Stimulated activated CD4-positive, alpha-beta T cell treated with anti-CD3 and anti-CD28 coated beads, Interleukin-1b, Interleukin-23, amount 100 ng/mL, for 48 hours (primary cell): ENCODE measurements around the gene LSAMP.

ENCODE experiments used
- DNase-seq: peaks from one replicate; pipeline ENCODE4 v3.0.0-alpha.2; 2020

The LSAMP gene

DNA sequence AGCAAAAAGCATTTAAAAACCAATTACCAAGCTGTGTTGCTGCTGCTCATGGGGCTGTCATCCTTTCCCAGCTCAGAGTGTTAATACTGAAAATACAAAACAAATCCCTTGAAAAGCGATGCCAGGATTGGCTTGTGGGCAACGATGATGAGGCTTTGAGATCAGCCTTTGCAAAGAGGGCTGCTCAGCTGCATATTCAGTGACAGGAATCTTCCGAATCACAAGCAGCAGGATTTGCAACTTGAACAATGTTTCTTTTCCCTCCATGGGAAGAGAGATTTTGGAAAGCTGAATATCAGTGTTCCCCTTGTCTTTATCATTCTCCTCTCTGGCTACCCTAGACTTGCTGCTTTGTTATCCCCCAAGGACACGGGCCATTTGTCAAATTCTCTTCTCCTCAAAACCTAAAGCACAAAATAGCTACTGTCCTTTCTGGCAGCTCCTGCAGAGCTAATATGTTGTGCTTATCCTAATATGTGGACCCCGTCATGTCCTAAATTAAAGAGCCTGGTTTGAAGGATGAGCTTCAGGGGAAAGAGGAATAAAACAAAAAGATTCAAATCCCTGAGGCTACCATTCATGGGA is 446.2 kb downstream of the LSAMP start:
- no peak for DNase-seq

DNA sequence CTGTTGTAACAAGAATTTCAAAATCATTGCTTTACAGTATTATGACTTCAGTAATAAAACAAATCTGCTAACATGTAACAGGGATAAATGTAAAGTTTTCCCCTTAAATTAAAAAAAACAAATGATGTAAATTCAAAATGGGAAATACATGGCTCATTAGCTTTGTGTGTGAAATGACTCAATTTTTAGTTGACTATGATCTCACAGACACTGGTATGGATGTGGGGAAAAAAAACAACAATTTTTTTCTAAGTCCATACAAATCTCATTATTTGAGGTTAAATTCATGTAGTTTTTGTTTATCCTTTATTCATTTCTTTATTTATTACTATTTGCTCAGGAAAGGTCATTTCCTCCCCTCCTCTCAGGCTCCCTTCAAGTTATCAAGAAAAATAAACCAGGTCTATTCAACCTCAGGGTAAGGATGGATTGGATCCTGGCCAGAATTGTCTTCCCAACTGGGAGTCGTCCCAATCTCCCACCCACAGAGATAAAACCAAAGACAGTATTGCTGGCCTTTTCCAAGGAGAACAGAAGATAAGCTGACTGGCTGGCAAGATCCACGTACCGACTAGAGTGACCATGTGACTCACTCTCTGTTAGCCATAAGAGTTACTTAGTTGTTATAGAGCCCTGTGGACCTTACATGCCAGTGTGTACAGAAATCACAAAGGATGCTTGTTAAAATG is 448.7 kb downstream of the LSAMP start:
- DNase-seq = no peak

DNA sequence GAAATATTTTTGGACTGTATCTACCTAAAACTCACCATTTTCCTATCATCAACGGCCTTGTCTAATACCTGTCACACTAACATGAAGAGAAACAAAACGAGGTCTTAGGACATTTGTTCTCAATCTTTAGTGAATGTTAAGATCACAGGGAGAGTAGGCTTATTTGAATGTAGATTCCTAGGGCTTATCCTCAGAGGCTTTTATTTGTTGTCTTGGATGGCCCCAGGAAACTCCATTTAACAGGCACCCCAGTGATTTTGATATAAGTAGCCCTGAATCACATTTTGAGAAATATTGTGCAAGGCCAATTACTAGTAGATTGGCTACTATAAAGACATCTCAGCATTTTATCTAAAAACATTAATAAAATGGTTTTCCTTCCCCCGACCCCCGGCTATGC is 454.6 kb downstream of the LSAMP start:
- no peak for DNase-seq

DNA sequence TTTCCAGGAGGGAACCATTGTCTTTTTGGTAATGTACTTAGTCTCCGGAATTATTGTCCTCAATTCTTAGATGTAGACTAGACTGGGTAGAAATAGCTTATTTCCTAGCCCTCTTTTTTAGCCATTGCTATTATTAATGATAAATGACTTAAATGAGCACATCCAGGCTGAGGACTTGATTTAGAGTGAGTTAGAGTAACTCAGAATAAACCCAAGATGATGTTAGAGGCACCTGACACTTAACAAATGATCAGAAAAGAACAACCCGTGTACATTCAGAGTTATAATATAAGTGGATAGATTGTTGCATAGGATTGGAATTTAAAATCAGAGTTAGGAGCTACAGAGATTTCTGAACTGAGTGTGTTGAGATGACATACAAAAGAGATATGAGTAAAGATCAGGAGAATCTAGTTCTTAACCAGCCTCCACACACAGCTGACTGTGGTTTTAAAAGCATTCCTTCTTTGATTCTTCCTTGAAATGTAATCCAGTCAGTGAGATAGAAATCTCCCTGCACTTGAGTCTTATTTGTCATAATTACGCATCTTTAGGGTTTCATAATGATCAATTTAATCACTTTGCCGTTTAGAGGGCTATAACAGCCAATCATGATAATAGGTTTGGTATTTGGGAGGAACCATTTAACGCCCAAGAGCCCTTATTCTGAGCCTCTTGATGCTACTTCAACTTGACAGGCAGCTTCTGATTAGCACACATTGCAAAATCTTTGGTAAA is 455.4 kb downstream of the LSAMP start:
- no peak for DNase-seq

DNA sequence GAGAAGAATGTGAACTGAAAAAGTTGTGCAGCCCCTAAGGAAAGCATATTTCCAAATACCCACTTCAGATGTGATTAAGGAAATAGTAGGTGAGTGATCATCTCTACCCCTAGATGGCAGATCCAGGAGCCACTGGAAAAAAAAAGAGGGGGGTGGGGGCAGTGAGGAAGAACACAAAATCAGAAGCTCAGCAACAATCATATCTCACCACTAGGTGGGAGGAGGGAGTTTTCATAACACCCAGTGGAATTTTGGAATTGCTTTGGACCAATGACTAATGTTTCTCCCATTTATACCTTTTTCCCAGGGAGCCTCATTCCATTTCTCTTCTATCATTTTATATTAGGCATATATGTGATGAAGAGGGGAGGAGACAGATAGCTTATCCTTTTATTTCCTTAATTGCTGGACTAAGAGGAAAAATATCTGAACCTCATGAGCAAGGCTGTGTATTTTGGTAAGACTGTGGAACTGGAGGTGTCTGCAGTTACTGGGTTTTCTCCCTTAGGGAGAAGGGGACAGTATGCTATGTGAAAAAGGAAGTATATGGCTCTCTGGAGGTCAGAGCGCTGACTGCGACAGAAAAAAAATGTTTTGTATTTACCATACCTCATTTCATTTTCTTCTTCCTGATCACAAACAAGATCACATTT is 458.6 kb downstream of the LSAMP start:
- DNase-seq = no peak

DNA sequence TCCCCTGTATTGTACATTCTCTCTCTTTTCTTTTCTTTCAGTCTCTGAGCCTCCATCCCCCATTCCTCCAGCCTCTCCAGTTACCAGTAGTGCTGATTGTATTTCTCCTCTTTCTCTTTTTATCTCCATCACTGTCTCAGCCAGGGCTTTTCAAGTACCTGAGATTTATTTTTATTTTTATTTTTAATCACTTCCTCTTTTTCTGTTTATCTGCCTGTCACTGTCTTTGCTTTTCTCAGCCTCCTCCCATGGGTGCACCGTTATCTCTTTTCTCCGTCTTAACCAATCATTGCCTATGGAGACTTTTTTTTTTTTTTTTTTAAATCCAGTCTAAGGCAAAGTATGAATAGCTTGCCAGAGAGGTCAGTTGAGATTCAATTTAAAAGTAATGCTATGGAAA is 462.7 kb downstream of the LSAMP start:
- no peak for DNase-seq

DNA sequence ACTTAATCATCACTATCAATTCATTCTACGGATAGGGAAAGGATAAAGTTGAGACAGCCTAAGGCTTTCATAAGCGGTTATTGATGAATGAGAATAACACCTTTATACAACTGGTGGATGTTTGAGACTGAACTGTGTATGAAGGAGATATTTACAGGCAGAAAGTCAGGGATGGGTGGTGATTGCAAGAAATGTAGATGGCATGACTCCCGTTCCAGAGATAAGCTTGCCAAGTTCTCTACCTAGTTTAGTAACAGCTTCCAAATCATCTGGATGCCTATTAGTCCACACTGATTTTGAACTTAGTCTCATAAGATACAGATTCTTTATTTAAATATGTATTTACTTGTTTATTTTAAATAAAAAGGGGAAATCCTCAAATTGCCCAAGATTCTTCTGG is 463.2 kb downstream of the LSAMP start:
- no peak for DNase-seq

DNA sequence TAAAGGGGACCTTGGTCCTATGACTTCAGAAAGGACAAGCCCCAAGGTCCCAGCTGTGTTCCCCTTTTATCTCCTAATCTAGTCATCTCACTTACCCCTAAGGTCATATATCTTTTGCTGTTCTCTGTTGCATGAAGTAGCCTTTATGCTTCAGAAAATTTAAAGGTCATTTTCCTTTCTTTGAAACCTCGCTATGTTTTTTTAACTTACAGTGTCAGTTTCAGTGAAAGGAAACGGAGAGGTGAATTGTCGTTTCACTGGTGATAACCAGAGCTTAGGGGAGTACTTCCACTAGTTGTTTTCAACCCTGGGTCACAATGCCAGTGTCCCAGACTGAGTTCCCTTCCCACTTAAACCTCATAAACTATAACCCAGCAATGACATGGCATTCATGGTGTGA is 464.6 kb downstream of the LSAMP start:
- no peak for DNase-seq

DNA sequence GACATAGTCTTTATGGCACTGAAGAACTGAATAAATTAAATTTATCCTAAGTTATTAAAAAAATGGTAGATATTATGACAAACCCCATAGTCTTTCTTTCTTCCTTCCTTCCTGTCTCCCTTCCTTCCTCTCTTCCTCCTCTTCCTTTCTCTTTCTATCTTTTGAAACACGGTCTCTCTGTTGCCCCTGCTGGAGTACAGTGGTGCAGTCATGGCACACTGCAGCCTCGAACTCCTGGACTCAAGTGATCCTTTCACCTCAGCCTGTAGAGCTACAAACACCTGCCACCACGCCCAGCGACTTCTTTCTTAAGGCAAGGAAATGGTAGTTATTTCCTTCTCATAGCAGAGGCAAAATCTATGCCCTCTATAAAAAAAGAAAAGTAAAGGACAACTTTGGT is 467.4 kb downstream of the LSAMP start:
- no peak for DNase-seq

DNA sequence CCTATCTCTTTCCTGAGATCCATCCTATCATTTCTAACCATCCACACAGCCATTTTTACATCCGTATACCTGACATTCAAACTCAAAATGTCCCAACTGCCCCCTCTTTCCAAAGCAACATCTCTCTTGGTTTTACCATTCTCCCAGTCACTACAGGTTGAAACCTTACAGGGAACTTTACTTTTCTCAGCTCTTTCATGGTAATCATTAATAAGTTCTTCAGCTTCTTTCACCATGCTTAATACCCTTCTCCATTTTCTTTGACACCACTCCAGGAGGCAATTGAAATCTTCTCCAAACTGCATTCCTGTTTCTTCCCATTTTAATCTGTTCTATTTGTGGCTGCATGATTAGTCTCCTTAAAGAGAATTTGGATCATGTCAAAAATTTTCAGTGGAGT is 469.5 kb downstream of the LSAMP start:
- no peak for DNase-seq

DNA sequence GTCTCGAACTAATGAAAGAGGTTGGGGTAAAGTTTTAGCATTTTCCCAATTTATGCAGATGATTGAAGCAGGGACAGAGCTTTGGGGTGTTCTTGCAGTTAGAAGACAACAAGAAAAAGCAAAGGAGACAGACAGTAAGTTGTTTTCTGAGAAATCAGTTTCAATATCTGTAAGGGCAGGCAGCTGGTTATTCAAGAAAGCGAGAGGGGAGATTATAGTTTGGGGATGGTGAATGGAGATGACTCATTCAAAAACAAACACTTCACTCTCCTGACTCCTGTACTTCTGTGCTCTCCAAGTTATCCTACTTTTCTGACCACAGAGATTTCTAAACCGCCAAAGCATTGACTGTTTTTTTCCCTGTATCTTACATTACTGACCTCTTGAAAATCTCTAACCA is 469.9 kb downstream of the LSAMP start:
- DNase-seq = no peak

DNA sequence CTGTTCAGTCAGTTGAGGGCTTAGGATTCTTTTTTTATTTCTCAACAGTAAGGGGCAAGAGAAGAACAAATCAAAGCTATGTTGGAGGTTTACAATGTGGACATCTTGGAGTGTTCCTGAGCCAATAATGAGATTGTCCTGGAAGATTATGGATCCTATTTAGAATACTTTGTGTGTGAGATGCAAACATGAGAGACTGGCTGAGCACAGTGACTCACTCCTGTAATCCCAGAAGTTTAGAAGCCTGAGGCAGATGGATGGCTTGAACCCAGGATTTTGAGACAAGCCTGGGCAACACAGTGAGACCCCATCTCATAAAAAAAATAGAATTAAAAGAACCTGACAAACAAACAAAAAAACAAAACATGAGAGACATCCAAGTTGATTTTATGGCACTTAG is 470.3 kb downstream of the LSAMP start:
- DNase-seq = no peak

DNA sequence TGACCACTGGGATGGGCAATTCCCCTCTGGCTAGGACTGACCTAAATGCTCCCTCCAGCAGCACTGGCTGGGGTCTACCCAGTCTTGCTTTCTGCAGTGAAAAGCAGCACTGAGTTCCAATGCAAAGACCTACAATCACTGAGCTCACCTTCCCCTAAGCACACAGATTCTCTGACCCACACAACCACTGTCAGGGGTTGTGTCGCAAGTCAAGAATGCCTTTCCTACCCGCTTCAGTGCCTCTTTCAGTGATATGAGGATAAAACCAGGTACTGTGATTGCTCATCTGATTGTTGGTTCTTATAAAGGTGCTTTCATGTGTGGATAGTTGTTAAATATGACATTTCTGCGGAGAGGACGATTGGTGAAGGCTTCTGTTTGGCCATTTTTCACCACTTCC is 476.4 kb downstream of the LSAMP start:
- no peak for DNase-seq

DNA sequence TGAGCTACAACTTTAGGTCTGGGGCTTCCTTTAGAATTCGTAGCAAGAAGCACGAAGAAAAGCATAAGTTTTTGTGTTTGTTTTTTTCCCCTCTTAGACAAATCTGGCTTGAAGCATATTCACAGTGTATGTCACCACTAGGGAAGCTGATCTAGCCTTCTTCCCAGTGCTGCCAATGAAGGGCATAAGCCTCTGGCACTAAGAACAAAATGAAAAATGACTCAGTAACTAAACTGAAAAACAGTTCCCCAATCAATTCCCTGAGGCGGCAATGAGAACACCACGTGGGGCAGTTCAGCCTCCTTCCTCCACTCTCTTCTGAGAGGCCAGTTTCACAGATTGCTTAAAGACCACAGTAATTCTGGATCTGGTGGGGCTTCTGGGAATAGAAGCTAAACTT is 483.9 kb downstream of the LSAMP start:
- DNase-seq = no peak

DNA sequence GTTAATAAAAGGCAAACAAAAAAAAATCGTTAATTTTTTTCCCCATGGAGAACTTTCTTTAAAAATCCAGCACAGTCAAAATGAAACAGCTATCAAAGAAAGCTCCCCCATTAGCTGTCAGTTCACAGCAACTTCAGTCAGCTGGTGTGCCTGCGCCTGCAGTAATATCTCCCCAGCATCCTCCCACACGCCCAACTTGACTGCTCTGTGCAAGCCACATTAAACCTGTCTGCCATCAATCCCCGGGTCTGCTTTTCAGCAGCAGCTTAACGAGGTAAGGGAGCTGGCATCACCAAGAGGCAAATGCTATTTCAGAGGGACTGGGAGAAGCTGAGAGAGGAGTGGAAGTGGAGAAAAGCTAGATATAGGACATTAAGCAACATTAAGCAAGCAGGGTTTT is 484.5 kb downstream of the LSAMP start:
- no peak for DNase-seq

DNA sequence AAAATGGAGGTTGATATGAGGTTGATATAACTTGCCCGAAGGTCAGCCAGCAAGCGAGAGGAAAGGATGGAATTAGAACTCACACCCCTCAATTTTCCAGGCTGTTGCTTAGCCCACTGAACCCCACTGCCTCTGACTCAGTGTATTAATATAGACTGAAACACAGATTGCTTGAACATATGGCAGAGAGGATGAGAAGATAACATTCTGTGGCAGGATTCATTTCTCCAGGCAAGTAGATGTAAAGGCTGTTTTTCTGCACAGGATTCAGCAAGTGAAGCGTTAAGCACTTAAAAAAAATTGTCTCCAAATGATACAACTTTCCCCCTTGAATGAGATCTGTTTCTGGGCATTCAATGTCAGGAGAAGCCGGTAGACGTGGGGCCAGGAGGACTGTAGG is 486.8 kb downstream of the LSAMP start:
- no peak for DNase-seq

DNA sequence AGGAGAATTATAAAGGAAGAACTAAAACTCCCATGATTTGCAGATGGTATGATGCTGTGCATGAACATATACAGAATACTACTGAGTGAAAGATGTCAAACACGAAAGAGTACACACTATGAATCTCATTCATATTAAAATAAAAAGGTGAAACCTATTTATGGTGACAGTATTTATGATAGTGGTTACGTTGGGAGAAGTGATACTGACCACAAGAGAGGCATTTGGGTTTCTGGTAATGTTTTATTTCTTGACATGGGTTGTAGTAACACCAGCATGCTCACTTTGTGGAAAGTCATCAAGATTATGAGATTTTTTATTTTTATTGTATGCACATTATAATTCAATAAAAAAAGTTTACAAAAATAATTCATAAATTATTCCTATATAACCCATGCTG is 498.0 kb downstream of the LSAMP start:
- DNase-seq = no peak

DNA sequence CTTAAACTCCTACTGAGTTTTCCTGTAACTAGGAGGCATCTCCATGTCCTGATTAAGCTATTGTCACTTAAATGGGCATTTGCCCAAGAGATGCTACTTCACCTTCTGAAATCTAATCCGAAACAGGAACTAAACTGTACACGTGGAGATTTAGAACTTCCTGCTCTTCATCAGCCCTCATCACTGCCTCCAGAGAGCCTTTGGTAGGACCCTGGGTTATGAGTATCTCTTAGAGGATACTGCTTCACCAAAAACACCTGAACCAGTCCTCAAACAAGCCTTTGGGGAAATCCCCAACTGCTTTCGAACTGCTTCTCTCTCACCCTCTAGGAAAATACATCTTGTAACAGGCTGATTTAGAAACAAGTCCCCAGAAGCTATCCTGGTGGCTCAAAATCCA is 501.7 kb downstream of the LSAMP start:
- DNase-seq = no peak

DNA sequence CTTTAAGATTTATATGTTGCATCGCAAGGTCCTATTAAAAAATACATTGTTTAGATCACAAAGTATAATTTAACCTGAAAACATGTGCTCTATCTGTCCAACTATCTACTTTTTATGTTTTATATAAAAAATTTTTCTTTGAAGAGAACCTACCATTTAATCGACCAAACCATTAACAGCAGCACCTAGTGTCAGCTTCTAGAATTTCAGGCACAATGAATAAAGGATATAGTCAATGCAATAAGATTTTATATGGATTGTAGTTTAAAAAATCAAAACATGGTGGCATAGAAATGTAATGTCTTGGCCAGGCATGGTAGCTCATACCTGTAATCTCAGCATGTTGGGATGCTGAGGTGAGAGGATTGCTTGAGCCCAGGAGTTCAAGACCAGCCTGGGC is 508.2 kb downstream of the LSAMP start:
- DNase-seq = no peak

DNA sequence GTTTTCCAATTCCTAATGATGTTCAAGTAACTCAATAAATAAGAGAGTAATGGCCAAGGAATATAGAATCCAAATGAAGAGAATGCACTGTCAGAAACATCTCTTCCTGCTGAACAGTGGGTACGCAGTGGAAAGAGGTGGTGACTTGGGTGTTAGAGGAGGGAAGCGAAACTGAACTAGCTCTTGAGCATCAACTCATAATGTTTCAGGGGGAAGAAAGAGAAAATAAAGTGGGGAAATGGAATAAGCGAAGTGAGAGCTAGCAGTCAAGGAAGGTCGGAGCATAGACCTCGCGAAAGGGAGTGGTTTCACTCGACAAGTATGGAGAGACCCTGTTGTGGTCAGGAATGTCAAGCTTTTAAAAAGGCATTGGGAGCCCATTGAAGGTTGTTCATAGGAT is 512.5 kb downstream of the LSAMP start:
- no peak for DNase-seq

DNA sequence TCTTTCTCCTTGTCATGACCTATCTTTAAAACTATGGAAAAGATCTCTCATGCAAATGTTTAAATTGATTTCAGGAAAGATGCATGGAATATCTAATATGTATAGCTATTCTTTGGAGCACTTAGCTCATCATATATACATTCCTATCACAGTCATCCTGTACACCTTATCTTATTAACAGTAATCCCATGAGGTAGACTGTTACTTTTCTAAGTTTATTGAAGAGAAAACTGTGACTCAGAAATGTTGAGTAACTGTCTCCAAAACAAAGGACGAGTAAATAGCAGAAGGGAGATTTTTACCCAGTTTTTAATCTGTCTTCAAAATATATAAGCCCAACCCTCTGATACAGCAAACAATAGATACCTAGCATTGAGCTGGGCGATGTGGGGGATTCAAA is 513.7 kb downstream of the LSAMP start:
- no peak for DNase-seq

DNA sequence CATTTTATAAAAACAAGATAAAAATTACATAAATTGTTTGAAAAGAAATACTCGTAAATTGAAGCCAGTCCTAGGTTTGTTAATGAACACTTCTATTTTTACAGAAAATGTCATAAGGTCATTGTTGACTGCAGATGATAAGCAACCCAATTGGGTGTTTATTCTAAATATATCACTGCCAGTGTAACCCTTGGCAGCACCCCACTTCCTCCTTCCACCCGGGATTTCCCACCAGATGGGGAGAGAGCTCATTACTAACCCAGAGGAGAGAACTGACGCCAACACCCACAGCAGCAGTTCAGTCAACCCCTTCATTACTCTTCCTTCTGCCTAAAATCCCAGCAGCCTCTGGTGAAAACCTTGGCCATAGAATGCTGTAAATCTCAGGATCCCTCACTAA is 514.4 kb downstream of the LSAMP start:
- DNase-seq = no peak

DNA sequence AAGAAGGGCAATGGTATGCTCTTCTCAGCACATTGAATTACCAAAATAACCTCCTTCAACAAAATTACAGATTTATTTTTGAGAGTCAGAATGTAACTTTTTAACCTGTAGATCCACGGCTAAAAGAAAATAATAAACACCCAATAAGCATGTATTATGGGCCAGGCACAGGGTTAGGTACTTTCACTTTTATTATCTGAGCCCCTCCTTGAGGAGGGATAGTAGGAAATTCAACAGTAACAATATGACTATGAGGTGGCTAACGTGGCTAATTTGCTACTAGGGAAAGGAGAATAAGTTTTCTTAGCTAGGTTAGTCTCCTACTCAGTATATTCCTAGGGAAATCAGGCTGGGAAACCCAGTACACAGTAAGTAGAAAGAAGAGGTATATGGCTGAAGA is 515.1 kb downstream of the LSAMP start:
- DNase-seq = no peak

DNA sequence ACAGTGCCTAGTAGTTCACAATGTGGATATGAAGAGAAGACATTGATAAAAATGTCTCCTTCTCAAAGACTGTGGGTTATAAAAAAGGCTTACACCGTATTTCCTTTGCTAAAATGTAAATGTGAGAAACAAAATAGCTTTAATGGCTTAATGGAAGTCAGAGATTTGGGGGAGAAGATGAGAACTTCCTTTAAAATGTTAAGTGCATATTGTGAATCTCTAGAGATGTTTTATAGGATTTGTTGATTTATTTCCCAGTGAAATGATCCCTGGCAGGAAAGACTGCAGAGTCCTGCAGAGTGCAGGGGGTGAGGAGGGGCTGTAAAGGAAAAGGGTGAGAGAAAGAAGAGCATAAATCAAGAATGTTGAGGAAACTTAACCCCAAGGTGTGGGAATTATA is 516.9 kb downstream of the LSAMP start:
- no peak for DNase-seq
